COLO668 (cell line): Measurements from ENCODE around the gene NOL9.
A peak's percentile ranks its signal among the peaks of the same experiment; 100 is the strongest.

Experiments
- DNase-seq: peaks from one replicate; lab custom pipeline; 2025; ENCODE audit not compliant: unreplicated experiment; lab: John Stamatoyannopoulos, UW

Gene NOL9

GRCh38 chr1:6526316-6526715 lies 28.0 kb downstream of the NOL9 start:
- no peak for DNase-seq

GRCh38 chr1:6523566-6523965 lies 30.7 kb downstream of the NOL9 start:
- DNase-seq = peak; percentile 37

- DNase-seq = no peak
Measured at GRCh38 chr1:6521536-6521935, 32.8 kb downstream of the NOL9 start.

GRCh38 chr1:6519935-6520671 lies 34.2 kb downstream of the NOL9 start:
- DNase-seq = peak; percentile 80

- DNase-seq = no peak
Measured at GRCh38 chr1:6519491-6519934, 34.8 kb downstream of the NOL9 start.

GRCh38 chr1:6517435-6517851 lies 36.9 kb downstream of the NOL9 start:
- DNase-seq = no peak

- no peak for DNase-seq
Measured at GRCh38 chr1:6515771-6516170, 38.5 kb downstream of the NOL9 start.

GRCh38 chr1:6513320-6513801 lies 41.0 kb downstream of the NOL9 start:
- DNase-seq = peak; percentile 72

GRCh38 chr1:6512908-6513280 lies 41.4 kb downstream of the NOL9 start:
- peak; percentile 51 for DNase-seq

- no peak for DNase-seq
Measured at GRCh38 chr1:6512245-6512907, 41.9 kb downstream of the NOL9 start.

GRCh38 chr1:6511561-6512244 lies 42.6 kb downstream of the NOL9 start:
- DNase-seq = no peak

- DNase-seq = no peak
Measured at GRCh38 chr1:6511056-6511455, 43.3 kb downstream of the NOL9 start.

- no peak for DNase-seq
Measured at GRCh38 chr1:6510493-6510892, 43.8 kb downstream of the NOL9 start.

- DNase-seq = no peak
Measured at GRCh38 chr1:6509919-6510291, 44.4 kb downstream of the NOL9 start.

GRCh38 chr1:6509220-6509918 lies 44.9 kb downstream of the NOL9 start:
- no peak for DNase-seq

- no peak for DNase-seq
Measured at GRCh38 chr1:6508816-6509189, 45.5 kb downstream of the NOL9 start.

- no peak for DNase-seq
Measured at GRCh38 chr1:6508154-6508815, 46.0 kb downstream of the NOL9 start.

- no peak for DNase-seq
Measured at GRCh38 chr1:6507461-6507911, 46.8 kb downstream of the NOL9 start.

- no peak for DNase-seq
Measured at GRCh38 chr1:6507037-6507428, 47.3 kb downstream of the NOL9 start.

- DNase-seq = no peak
Measured at GRCh38 chr1:6506210-6507036, 47.9 kb downstream of the NOL9 start.
